Stimulated activated CD4-positive, alpha-beta T cell treated with anti-CD3 and anti-CD28 coated beads, Interleukin-2, amount 100 ng/mL, for 4 hours (primary cell): ENCODE measurements around the gene B3GALT5.

ENCODE experiments used
- DNase-seq: peaks from one replicate; pipeline ENCODE4 v3.0.0-alpha.2; 2020; ENCODE audit warnings: low read depth

Gene B3GALT5

DNA sequence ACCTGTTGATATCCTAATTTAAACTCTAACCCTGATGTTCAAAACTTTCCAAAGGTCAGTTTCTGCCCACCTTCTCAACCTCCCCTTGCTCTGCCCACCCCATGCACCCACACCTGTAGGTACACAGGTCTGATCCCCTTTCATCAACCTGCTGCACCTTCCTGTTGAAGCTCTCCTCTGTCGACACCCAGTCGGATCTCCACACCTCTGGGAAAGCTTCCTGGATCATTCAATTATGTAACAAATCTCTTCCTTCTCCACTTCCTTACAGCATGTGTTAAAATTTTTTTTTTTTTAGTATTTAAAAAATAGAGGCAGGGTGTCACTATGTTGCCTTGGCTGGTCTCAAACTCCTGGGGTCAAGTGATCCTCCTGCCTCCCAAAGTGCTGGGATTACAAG lies 87.6 kb downstream of the B3GALT5 start:
- DNase-seq: no peak

- no peak for DNase-seq
Observed at GRCh38 chr21:39703578-39703977, 90.8 kb downstream of the B3GALT5 start.

DNA sequence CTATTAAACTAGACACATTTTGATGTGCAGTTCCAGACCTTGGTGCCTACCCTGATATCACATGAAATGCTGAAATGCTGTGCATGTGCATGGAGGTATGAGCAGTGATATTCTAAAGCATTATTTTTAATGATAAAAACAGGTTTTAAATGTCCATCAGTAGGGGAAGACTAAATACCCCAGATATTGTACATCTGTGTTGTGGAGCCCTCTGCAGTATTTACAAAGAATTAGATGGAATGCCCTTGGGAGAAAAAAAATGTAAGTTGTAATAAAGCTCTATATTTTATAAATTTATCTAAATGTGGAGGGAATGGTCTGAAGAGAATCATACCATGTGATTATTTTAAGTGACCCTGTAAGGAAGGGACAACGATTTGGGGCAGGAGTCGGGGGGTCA lies 93.1 kb downstream of the B3GALT5 start:
- no peak for DNase-seq

DNA sequence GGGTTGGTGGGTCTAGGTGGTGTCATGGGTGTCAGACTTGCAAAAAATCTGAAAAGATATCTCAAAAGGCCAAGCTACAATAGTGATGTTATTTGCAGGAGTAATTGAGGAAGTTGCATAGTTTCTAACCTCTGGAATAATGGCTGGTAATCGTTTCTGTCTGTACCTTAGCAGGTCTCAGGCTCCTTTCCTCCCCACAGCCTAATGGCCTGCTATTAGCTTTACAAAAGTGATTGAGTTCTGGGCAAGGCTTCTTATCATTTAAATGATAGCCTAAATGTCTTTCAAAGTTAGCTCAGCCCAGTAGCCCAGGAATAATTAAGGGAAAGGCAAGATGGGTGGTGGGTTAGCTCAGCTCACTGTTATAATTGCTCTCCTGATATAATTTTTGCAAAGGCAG lies 94.6 kb downstream of the B3GALT5 start:
- no peak for DNase-seq

DNA sequence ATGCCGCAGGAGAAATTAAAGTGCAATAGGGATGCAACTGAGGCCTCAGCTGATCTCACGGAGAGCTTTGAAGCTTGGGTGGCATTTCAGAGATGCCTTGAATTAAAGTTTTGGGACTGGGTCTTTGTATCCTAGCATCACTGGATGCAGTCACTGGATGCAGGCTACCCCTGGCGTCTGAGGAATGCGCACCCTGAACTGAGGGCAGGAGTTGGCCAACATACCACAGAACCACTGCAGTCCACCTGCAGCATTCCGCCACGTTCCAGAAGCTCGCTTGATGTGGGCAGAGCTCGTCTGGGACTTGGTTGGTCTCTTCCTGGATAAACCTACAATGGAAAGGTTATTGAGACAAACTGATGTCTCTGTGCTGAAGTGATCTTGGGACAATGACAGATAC lies 98.1 kb downstream of the B3GALT5 start:
- DNase-seq: no peak

- no peak for DNase-seq
Observed at GRCh38 chr21:39712273-39712672, 99.5 kb downstream of the B3GALT5 start.

DNA sequence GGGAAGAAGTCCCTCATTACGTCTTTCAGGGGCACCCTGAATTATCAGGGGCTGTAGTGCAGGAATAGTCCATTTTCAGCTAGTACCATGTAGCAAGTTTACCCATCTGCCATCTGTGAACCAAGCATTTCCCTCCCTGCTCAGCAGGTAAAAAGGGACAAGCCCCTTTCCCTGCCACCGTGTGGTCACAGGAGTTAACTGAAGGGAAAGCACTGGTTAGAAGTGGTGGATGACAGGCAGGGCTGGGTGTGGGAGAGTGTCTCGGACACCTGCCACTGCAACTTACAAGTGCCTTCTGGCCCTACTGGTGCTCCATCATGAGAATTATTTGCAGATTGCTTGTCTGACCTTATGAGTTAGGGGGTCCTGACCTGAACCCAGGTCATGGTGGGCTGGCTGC lies 100.2 kb downstream of the B3GALT5 start:
- no peak for DNase-seq

GRCh38 chr21:39713905-39714304 lies 101.2 kb downstream of the B3GALT5 start:
- no peak for DNase-seq

DNA sequence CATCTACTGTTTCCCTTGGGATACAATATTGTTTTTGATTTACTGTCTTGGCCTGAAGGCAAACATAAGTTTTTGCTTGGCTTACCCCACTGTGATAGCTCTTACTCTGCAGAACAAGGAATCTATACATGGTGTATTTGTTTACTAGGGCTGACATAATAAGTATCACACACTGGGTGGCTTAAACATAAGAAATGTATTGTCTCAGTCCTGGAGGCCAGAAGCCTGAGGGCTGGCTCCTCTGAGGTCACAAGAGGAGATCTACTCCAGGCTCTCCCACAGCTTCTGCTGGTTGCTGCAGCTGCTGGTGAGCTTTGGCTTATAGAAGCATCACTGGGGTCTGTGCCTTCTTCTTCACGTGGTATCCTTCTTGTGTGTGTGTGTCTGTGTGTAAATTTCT lies 101.6 kb downstream of the B3GALT5 start:
- no peak for DNase-seq

GRCh38 chr21:39715804-39716397 lies 103.2 kb downstream of the B3GALT5 start:
- no peak for DNase-seq

DNA sequence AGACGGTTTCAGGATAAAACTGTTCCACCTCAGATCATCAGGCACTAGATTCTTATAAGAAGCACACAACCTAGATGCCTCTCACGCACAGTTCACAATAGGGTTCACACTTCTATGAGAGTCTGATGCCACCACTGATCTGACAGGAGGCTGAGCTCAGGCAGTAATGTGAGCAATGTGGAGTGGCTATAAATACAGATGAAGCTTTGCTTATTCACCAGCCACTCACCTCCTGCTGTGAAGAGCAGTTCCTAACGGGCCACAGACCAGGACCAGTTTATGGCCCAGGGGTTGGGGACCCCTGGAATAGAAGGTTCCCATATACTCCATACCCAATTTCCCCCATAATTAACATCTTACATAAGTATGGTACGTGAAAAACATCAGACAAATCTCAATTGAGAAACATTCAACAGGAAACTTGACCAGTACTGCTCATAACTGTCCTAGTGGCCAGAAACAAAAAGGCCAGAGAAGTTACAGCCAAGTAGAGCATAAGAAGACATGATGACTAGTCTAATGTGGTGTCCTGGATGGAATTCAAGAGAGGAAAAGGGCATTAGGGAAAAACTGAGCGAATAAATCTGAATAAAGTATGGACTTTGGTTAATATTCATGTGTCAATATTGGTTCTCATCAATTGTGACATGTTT lies 107.5 kb downstream of the B3GALT5 start:
- no peak for DNase-seq

DNA sequence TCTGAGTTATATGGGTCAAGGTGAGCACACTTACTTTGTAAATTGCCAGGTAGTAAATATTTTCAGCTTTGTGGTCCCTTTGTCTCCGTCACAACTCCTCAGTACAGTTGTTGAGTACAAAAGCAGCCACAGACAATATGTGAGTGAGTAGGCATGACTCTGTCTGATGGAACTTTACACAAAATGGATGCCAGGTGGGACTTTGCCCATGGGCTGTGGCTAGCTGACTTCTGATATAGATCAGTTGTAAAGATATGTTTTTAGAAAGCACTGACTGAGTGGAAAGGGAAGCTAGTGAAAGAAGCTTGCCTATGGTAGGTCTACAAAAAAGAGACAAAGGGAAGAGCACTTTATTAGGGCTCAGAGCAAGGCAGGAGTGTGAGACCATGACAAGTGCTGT lies 109.1 kb downstream of the B3GALT5 start:
- DNase-seq: no peak
